A673 (cell line): Measurements from ENCODE around the gene MCM3AP. TPM values are rescaled to one million over a fixed set of nuclear protein-coding genes. Genes with fewer than 3 reads are reported as not detected.

ENCODE experiments used
- BruUV-seq: library from RNA; stranded (reverse); fragments of 400-500 nt; replicated peaks from 2 replicates; lab custom pipeline; 2021; lab: Mats Ljungman, UMichigan
- CTCF ChIA-PET: fragments of 300-600 bp; sonication (Branson Sonifier 250); formaldehyde crosslinking; loops from one replicate; lab custom pipeline; 2022; ENCODE audit warnings: antibody characterized with exemption; lab: Charles Lee
- POLR2A ChIA-PET: fragments of 300-600 bp; sonication (Branson Sonifier 250); formaldehyde crosslinking; loops from one replicate; lab custom pipeline; 2022; ENCODE audit warnings: antibody characterized with exemption; ENCODE audit not compliant: low non-redundant PET; lab: Charles Lee
- DNase-seq: peaks from one replicate; pipeline ENCODE4 v3.0.0-alpha.2; 2015; ENCODE audit warnings: low spot score
- H3K27ac ChIP-seq: fragments of 200-600 bp; sonication (generic); 2 replicates; pipeline ENCODE4 v1.5.1; 2016; ENCODE audit warnings: mixed run types, low read depth, mild to moderate bottlenecking, mixed read lengths, antibody characterized with exemption, low read length; ENCODE audit not compliant: poor library complexity, severe bottlenecking
- H3K27me3 ChIP-seq: fragments of 200-600 bp; sonication (generic); replicated peaks from 2 replicates; pipeline ENCODE4 v1.6.1; 2017; ENCODE audit warnings: mixed run types, low read depth, mild to moderate bottlenecking, mixed read lengths, antibody characterized with exemption, low read length; ENCODE audit not compliant: insufficient read depth, poor library complexity
- H3K36me3 ChIP-seq: fragments of 200-600 bp; sonication (generic); 2 replicates; pipeline ENCODE4 v1.6.1; 2016; ENCODE audit warnings: mixed run types, mild to moderate bottlenecking, mixed read lengths, antibody characterized with exemption, low read length; ENCODE audit not compliant: insufficient read depth, poor library complexity, severe bottlenecking
- H3K4me1 ChIP-seq: fragments of 200-600 bp; sonication (generic); 2 replicates; pipeline ENCODE4 v1.6.1; 2017; ENCODE audit warnings: mixed run types, mild to moderate bottlenecking, mixed read lengths, antibody characterized with exemption, low read length; ENCODE audit not compliant: insufficient read depth, poor library complexity, severe bottlenecking
- H3K4me3 ChIP-seq: fragments of 200-600 bp; sonication (generic); 2 replicates; pipeline ENCODE4 v1.5.1; 2016; ENCODE audit warnings: low read depth, mixed run types, mild to moderate bottlenecking, mixed read lengths, low read length; ENCODE audit not compliant: poor library complexity, severe bottlenecking
- H3K9me3 ChIP-seq: fragments of 200-600 bp; sonication (generic); 2 replicates; pipeline ENCODE4 v1.6.1; 2016; ENCODE audit warnings: mixed run types, low read depth, mild to moderate bottlenecking, mixed read lengths, antibody characterized with exemption, low read length; ENCODE audit not compliant: poor library complexity, severe bottlenecking
- EZH2 ChIP-seq: fragments of 200-600 bp; sonication (generic); IDR thresholded peaks from 2 replicates; pipeline ENCODE4 v1.6.1; 2017; ENCODE audit warnings: borderline replicate concordance, low read depth, mild to moderate bottlenecking, mixed read lengths, antibody characterized with exemption, low read length; ENCODE audit not compliant: poor library complexity, severe bottlenecking
- intact Hi-C: fragments of 100-400 bp; cut with micrococcal nuclease; formaldehyde crosslinking; loops from one replicate; pipeline ENCODE4 v1.10.0; 2022; ENCODE audit not compliant: unreplicated experiment
- total RNA-seq: library from RNA; stranded (reverse); gene quantifications from 2 replicates; pipeline ENCODE4 v1.2.3, GENCODE V29; 2021
- TF ChIP-seq, protein P1 (sequence below): fragments of 300-800, 200-600 bp; sonication (generic); conservative IDR thresholded peaks from 2 replicates; pipeline ENCODE4 v1.5.1; 2017; ENCODE audit warnings: low read depth, mild to moderate bottlenecking, antibody characterized with exemption, low read length, moderate library complexity, mixed read lengths

MCM3AP gene
- total RNA-seq, 1 experiment from 2014 or later = 121 TPM

DNA sequence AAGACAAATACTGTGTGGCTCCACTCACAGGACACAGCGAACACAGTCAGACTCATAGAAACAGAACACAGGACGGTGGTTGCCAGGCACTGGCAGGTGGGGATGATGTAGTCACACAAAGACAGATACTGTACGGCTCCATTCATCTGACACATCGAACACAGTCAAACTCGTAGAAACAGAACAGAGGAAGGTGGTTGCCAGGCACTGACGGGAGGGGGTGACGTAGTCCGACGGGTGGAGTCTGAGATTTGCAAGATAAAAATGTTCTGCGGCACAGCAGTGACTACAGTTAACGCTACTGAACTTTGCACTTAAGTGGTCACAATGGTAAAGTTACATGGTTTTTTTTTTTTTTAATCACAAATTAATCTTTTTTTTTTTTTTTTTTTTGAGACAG, 19.5 kb upstream of the MCM3AP start:
- H3K4me1 ChIP-seq = no peaks in the 10 kb centered on the region
- intact Hi-C loops = no loop called here
- H3K4me3 ChIP-seq = no peak overlapping the region
- no peak for DNase-seq
- H3K27me3 ChIP-seq = no peaks in the 10 kb centered on the region
- peaks cover 61% of the 10 kb centered on the region for H3K36me3 ChIP-seq
- POLR2A ChIA-PET = no interaction called here
- no peaks in the 10 kb centered on the region for H3K9me3 ChIP-seq
- CTCF ChIA-PET = no interaction called here
- TF ChIP-seq, protein P1, sequence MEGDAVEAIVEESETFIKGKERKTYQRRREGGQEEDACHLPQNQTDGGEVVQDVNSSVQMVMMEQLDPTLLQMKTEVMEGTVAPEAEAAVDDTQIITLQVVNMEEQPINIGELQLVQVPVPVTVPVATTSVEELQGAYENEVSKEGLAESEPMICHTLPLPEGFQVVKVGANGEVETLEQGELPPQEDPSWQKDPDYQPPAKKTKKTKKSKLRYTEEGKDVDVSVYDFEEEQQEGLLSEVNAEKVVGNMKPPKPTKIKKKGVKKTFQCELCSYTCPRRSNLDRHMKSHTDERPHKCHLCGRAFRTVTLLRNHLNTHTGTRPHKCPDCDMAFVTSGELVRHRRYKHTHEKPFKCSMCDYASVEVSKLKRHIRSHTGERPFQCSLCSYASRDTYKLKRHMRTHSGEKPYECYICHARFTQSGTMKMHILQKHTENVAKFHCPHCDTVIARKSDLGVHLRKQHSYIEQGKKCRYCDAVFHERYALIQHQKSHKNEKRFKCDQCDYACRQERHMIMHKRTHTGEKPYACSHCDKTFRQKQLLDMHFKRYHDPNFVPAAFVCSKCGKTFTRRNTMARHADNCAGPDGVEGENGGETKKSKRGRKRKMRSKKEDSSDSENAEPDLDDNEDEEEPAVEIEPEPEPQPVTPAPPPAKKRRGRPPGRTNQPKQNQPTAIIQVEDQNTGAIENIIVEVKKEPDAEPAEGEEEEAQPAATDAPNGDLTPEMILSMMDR = no peak
- TF ChIP-seq EZH2 = no peak
- no TSS peak for BruUV-seq
- no peak overlapping the region for H3K27ac ChIP-seq

DNA sequence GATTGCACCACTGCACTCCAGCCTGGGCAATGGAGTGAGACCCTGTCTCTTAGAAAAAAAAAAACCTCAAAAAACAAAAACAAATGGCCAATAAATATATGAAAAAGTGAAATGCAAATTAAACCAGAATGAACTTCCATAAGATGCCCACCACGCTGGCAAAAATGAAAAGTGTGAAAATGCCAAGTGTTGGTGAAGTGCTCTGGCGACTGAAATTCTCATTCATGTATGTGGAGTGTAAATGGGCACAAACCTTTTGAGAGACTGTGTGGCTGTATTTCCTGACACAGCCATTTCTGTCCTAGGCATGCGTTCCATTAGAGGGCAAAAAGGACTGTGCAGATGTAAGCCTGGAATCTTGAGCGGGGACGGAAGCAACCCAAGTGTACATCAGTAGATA, 19.0 kb upstream of the MCM3AP start:
- no peaks in the 10 kb centered on the region for H3K9me3 ChIP-seq
- H3K4me3 ChIP-seq = no peak overlapping the region
- intact Hi-C loops = no loop called here
- no TSS peak for BruUV-seq
- no peaks in the 10 kb centered on the region for H3K4me1 ChIP-seq
- ChIA-PET CTCF (no interaction called here), POLR2A (no interaction called here)
- DNase-seq = no peak
- no peak overlapping the region for H3K27ac ChIP-seq
- peaks cover 63% of the 10 kb centered on the region for H3K36me3 ChIP-seq
- TF ChIP-seq, protein P1 = no peak
- TF ChIP-seq EZH2 = no peak
- no peaks in the 10 kb centered on the region for H3K27me3 ChIP-seq

DNA sequence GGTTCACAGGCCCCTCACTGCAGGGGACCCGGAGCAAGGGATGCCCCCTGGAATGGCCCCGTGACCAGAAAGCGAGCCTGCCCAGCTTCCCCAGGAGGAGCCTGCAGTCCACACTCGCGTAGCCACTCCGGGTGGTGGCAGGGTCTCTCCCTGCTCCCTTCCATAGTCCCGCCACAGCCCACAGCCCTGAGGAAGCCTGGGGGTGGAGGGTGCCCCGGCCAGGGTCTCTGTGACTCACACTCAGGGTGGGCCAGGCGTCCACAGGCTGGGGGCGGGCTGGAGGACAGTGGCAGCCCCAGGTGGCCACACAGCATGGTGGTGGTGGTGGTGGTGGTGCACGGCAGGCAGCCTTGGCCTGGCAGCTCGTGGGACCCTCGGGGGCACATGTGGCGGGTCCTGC, 16.3 kb upstream of the MCM3AP start:
- ChIA-PET POLR2A (interaction anchor here (0.6 kb wide), 1 partner anchor 12 kb away, joined by 3 read pairs; no protein-coding TSS in a partner anchor), CTCF (no interaction called here)
- H3K27ac ChIP-seq = no peak overlapping the region
- TF ChIP-seq EZH2 = no peak
- TF ChIP-seq, protein P1 = no peak
- peaks cover 49% of the 10 kb centered on the region for H3K36me3 ChIP-seq
- intact Hi-C loops = no loop called here
- H3K27me3 ChIP-seq = no peaks in the 10 kb centered on the region
- H3K4me3 ChIP-seq = no peak overlapping the region
- BruUV-seq = no TSS peak
- no peaks in the 10 kb centered on the region for H3K9me3 ChIP-seq
- no peak for DNase-seq
- H3K4me1 ChIP-seq = peaks cover 3% of the 10 kb centered on the region
